H9 (cell line): Measurements from ENCODE around the gene ITSN1. TPM values are rescaled to one million over a fixed set of nuclear protein-coding genes. Genes with fewer than 3 reads are reported as not detected.

Source experiments
- DNase-seq: peaks from one replicate; pipeline ENCODE4 v3.0.0-alpha.2; 2017
- H2AFZ ChIP-seq: one replicate; pipeline ENCODE4 v1.6.1; 2013; ENCODE audit warnings: mild to moderate bottlenecking, low read length, control low read depth, moderate library complexity
- H2AK5ac ChIP-seq: 2 replicates; pipeline ENCODE4 v1.6.1; 2013; ENCODE audit warnings: low read length, control low read depth, mixed read lengths; ENCODE audit not compliant: insufficient read length
- H2BK120ac ChIP-seq: one replicate; pipeline ENCODE4 v1.6.1; 2013; ENCODE audit warnings: low read depth, mild to moderate bottlenecking, low read length, control low read depth, inconsistent platforms; ENCODE audit not compliant: poor library complexity, severe bottlenecking
- H2BK12ac ChIP-seq: 2 replicates; pipeline ENCODE4 v1.6.1; 2013; ENCODE audit warnings: low read length, control low read depth, mixed read lengths, low read depth; ENCODE audit not compliant: insufficient read length
- H2BK15ac ChIP-seq: 2 replicates; pipeline ENCODE4 v1.6.1; 2013; ENCODE audit warnings: low read depth, low read length, control low read depth
- H2BK20ac ChIP-seq: one replicate; pipeline ENCODE4 v1.6.1; 2013; ENCODE audit warnings: low read depth, mild to moderate bottlenecking, low read length, control low read depth, inconsistent platforms; ENCODE audit not compliant: poor library complexity, severe bottlenecking
- H2BK5ac ChIP-seq: 2 replicates; pipeline ENCODE4 v1.6.1; 2013; ENCODE audit warnings: low read length, control low read depth, mixed read lengths; ENCODE audit not compliant: insufficient read length
- H3K14ac ChIP-seq: 2 replicates; pipeline ENCODE4 v1.6.1; 2013; ENCODE audit warnings: low read length, control low read depth; ENCODE audit not compliant: insufficient read depth
- H3K18ac ChIP-seq: 2 replicates; pipeline ENCODE4 v1.6.1; 2013; ENCODE audit warnings: low read depth, mild to moderate bottlenecking, mixed read lengths, low read length, control low read depth; ENCODE audit not compliant: insufficient read length
- H3K23ac ChIP-seq: 2 replicates; pipeline ENCODE4 v1.6.1; 2013; ENCODE audit warnings: low read length, control low read depth, mixed read lengths, low read depth; ENCODE audit not compliant: insufficient read length
- H3K23me2 ChIP-seq: 2 replicates; pipeline ENCODE4 v1.6.1; 2013; ENCODE audit warnings: low read depth, mild to moderate bottlenecking, mixed read lengths, low read length, control low read depth; ENCODE audit not compliant: insufficient read length, poor library complexity, severe bottlenecking
- H3K27ac ChIP-seq: 2 replicates; pipeline ENCODE4 v1.5.1; 2013; ENCODE audit warnings: low read length, control low read depth, mixed read lengths, low read depth; ENCODE audit not compliant: insufficient read length
- H3K27me3 ChIP-seq: 2 replicates; pipeline ENCODE4 v1.6.1; 2013; ENCODE audit warnings: low read length, control low read depth, inconsistent platforms; ENCODE audit not compliant: insufficient read depth
- H3K4ac ChIP-seq: 2 replicates; pipeline ENCODE4 v1.6.1; 2013; ENCODE audit warnings: low read depth, mild to moderate bottlenecking, control low read depth, inconsistent platforms, low read length, moderate library complexity
- H3K4me1 ChIP-seq: 2 replicates; pipeline ENCODE4 v1.6.1; 2013; ENCODE audit warnings: low read length, control low read depth, inconsistent platforms; ENCODE audit not compliant: insufficient read depth
- H3K4me2 ChIP-seq: 2 replicates; pipeline ENCODE4 v1.6.1; 2013; ENCODE audit warnings: low read length, control low read depth, mixed read lengths; ENCODE audit not compliant: insufficient read length, insufficient read depth
- H3K56ac ChIP-seq: 2 replicates; pipeline ENCODE4 v1.6.1; 2013; ENCODE audit warnings: low read depth, mild to moderate bottlenecking, mixed read lengths, low read length, control low read depth; ENCODE audit not compliant: insufficient read length
- H3K79me1 ChIP-seq: 2 replicates; pipeline ENCODE4 v1.6.1; 2013; ENCODE audit warnings: low read depth, mild to moderate bottlenecking, moderate library complexity, low read length, control low read depth, inconsistent platforms; ENCODE audit not compliant: insufficient read depth, poor library complexity, severe bottlenecking
- H3K79me2 ChIP-seq: 2 replicates; pipeline ENCODE4 v1.6.1; 2013; ENCODE audit warnings: low read length, control low read depth, inconsistent platforms; ENCODE audit not compliant: insufficient read depth
- H3K9ac ChIP-seq: 2 replicates; pipeline ENCODE4 v1.6.1; 2013; ENCODE audit warnings: low read length, control low read depth, mixed read lengths; ENCODE audit not compliant: insufficient read length; ENCODE audit errors: extremely low read depth
- H3K9me3 ChIP-seq: one replicate; pipeline ENCODE4 v1.6.1; 2013; ENCODE audit warnings: low read depth, low read length, inconsistent platforms; ENCODE audit not compliant: control insufficient read depth
- H3T11ph ChIP-seq: one replicate; pipeline ENCODE4 v1.6.1; 2013; ENCODE audit warnings: mild to moderate bottlenecking, low read length, control low read depth, inconsistent platforms
- H4K20me1 ChIP-seq: one replicate; pipeline ENCODE4 v1.6.1; 2013; ENCODE audit not compliant: control insufficient read depth, insufficient read length, insufficient read depth
- H4K5ac ChIP-seq: 2 replicates; pipeline ENCODE4 v1.6.1; 2013; ENCODE audit warnings: low read depth, mild to moderate bottlenecking, mixed read lengths, low read length, control low read depth; ENCODE audit not compliant: insufficient read length
- H4K8ac ChIP-seq: replicated peaks from 2 replicates; pipeline ENCODE4 v1.6.1; 2013; ENCODE audit warnings: low read length, control low read depth, mixed read lengths, low read depth; ENCODE audit not compliant: insufficient read length
- H4K91ac ChIP-seq: 2 replicates; pipeline ENCODE4 v1.6.1; 2013; ENCODE audit warnings: low read depth, mild to moderate bottlenecking, moderate library complexity, mixed read lengths, low read length, control low read depth; ENCODE audit not compliant: insufficient read length
- H3K27ac Mint-ChIP-seq, 3 experiments: 2 replicates in 2 of 3; 3 replicates in 1 of 3; pipeline ENCODE4 v1.8.0; 2020 to 2021; ENCODE audit warnings: mixed read lengths in 3 of 3, mild to moderate bottlenecking in 1 of 3, moderate library complexity in 1 of 3
- H3K27me3 Mint-ChIP-seq: 2 replicates; pipeline ENCODE4 v1.8.0; 2021; ENCODE audit warnings: low read depth, mild to moderate bottlenecking, moderate library complexity, mixed read lengths
- H3K36me3 Mint-ChIP-seq, 3 experiments: 2 replicates in 2 of 3; 3 replicates in 1 of 3; pipeline ENCODE4 v1.8.0; 2020 to 2021; ENCODE audit warnings: low read depth in 3 of 3, mixed read lengths in 3 of 3; ENCODE audit not compliant: insufficient read depth in 1 of 3
- H3K4me1 Mint-ChIP-seq, 2 experiments: 2 replicates each; pipeline ENCODE4 v1.8.0; 2020; ENCODE audit warnings: mixed read lengths in 2 of 2
- H3K4me3 Mint-ChIP-seq, 2 experiments: 2 replicates in 1 of 2; 3 replicates in 1 of 2; pipeline ENCODE4 v1.8.0; 2020 to 2021; ENCODE audit warnings: mild to moderate bottlenecking in 2 of 2, mixed read lengths in 2 of 2, moderate library complexity in 1 of 2
- H3K9me3 Mint-ChIP-seq, 2 experiments: 2 replicates in 1 of 2; 3 replicates in 1 of 2; pipeline ENCODE4 v1.8.0; 2020; ENCODE audit warnings: mild to moderate bottlenecking in 2 of 2, mixed read lengths in 2 of 2, moderate library complexity in 1 of 2
- WGBS: extraction: QIAGEN DNeasy Blood & Tissue Kit; methylation state at CpG from one replicate; pipeline ENCODE4 v1.1.7; 2013; ENCODE audit warnings: missing lambda C conversion rate, low lambda C conversion rate, mixed read lengths; ENCODE audit not compliant: insufficient read length; ENCODE audit errors: extremely low coverage; 5-methylcytosine and 5-hydroxymethylcytosine counted together
- total RNA-seq: library from RNA; stranded (reverse); gene quantifications from 2 replicates; pipeline ENCODE4 v1.2.1, GENCODE V29; 2021
- TF ChIP-seq, protein P1 (sequence below): fragments of 200-600 bp; sonication (generic); conservative IDR thresholded peaks from 3 replicates; pipeline ENCODE4 v1.8.0; 2021; ENCODE audit warnings: antibody characterized with exemption, mild to moderate bottlenecking

Gene ITSN1
- total RNA-seq, 1 experiment from 2014 or later = 94.2 TPM

DNA sequence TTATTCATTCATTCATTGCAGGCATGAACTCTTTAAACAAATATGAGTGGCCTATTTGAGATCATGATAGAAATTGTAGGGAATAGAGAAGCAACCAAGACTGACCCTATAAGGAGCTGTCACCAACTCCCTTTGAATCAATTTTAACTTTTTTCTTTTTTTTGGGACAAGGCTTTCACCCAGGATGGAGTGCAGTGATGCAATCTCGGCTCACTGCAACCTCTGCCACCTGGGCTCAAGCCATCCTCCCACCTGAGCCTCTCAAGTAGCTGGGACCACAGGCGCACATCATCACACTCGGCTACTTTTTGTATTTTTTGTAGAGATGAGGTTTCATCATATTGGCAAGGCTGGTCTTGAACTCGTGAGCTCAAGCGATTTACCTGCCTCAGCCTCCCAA lies 290.4 kb downstream of the ITSN1 start:
- Mint-ChIP-seq H3K4me3 (peak overlapping the region; percentile 53 to 74; a peak in 2 of 5 replicates), H3K36me3 (peaks cover 5 to 15% (median 15%) of the 10 kb centered on the region in 3 experiments), H3K27ac (no peak overlapping the region), H3K4me1 (peaks cover 20 to 23% of the 10 kb centered on the region in 2 experiments), H3K9me3 (peaks cover 4 to 6% of the 10 kb centered on the region in 2 experiments; a peak in 3 of 5 replicates), H3K27me3 (peaks cover 1% of the 10 kb centered on the region; the same call in 1 of the 2 replicates)
- Histone ChIP-seq H3K18ac (no peak overlapping the region), H4K20me1 (no peaks in the 10 kb centered on the region), H3K9me3 (no peaks in the 10 kb centered on the region), H3K56ac (no peak overlapping the region), H4K8ac (no peak overlapping the region), H3K4me1 (peaks cover 6% of the 10 kb centered on the region; the same call in 1 of the 2 replicates), H4K5ac (no peak overlapping the region), H2BK15ac (no peak overlapping the region), H2AFZ (no peak overlapping the region), H2BK120ac (no peak overlapping the region), H3T11ph (no peak overlapping the region), H2AK5ac (no peak overlapping the region), H3K23me2 (peaks cover 9% of the 10 kb centered on the region), H3K27me3 (no peaks in the 10 kb centered on the region), H3K79me2 (peaks cover 4% of the 10 kb centered on the region; the same call in 1 of the 2 replicates), H3K14ac (no peak overlapping the region), H3K79me1 (peaks cover 2% of the 10 kb centered on the region), H3K23ac (no peak overlapping the region), H3K27ac (no peak overlapping the region), H3K4ac (no peak overlapping the region), H4K91ac (no peak overlapping the region), H3K9ac (no peak overlapping the region), H2BK20ac (no peak overlapping the region), H2BK12ac (no peak overlapping the region), H3K4me2 (peak overlapping the region; percentile 80), H2BK5ac (no peak overlapping the region)
- TF ChIP-seq, protein P1, sequence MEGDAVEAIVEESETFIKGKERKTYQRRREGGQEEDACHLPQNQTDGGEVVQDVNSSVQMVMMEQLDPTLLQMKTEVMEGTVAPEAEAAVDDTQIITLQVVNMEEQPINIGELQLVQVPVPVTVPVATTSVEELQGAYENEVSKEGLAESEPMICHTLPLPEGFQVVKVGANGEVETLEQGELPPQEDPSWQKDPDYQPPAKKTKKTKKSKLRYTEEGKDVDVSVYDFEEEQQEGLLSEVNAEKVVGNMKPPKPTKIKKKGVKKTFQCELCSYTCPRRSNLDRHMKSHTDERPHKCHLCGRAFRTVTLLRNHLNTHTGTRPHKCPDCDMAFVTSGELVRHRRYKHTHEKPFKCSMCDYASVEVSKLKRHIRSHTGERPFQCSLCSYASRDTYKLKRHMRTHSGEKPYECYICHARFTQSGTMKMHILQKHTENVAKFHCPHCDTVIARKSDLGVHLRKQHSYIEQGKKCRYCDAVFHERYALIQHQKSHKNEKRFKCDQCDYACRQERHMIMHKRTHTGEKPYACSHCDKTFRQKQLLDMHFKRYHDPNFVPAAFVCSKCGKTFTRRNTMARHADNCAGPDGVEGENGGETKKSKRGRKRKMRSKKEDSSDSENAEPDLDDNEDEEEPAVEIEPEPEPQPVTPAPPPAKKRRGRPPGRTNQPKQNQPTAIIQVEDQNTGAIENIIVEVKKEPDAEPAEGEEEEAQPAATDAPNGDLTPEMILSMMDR = no peak
- WGBS = no CpG with 5 or more reads among the region's 5 CpGs
- no peak for DNase-seq
